Measurements from ENCODE around the gene SERPINB5.

SERPINB5 gene

DNA sequence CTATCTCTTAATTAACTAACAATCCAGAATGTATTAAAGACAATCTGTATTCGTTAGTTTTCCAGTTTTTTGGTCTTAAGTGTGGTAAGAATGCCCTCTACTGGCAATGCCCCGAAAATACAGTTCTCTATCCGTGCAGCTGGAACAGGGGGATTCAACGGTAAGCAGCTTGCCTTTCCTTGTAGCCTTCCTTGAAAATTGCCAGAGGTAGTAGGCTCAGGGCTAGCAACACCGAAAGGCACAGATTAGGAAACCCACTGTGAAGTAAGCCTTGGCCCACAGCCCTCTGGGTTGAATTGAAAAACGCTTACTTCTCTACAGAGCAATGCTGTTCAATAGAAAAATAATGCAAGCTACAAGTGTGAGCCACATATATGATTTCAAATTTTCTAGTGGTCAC lies 37.4 kb upstream of the SERPINB5 start:
- H3K4me2 ChIP-seq (ENCODE audit: low read length), result no peak overlapping the region
- H3F3A ChIP-seq (ENCODE audit: control insufficient read depth, insufficient read depth), result no peaks in the 10 kb centered on the region
- H4K20me1 ChIP-seq (ENCODE audit: control insufficient read depth, insufficient read depth, low read depth, low read length), result no peaks in the 10 kb centered on the region
- no peaks in the 10 kb centered on the region for H3K9me2 ChIP-seq (replicated peaks; ENCODE audit: control insufficient read depth, low read length)
- H3K4me1 ChIP-seq (ENCODE audit: control insufficient read depth, low read length), result peaks cover 2% of the 10 kb centered on the region
- no peak overlapping the region for H3K27ac ChIP-seq (ENCODE audit: low read depth, low read length)
- no peaks in the 10 kb centered on the region for H3K36me3 ChIP-seq (ENCODE audit: control insufficient read depth, low read length)
- H3K9me3 ChIP-seq (ENCODE audit: control insufficient read depth, insufficient read depth, low read length), result no peaks in the 10 kb centered on the region
- TF ChIP-seq, protein P1, sequence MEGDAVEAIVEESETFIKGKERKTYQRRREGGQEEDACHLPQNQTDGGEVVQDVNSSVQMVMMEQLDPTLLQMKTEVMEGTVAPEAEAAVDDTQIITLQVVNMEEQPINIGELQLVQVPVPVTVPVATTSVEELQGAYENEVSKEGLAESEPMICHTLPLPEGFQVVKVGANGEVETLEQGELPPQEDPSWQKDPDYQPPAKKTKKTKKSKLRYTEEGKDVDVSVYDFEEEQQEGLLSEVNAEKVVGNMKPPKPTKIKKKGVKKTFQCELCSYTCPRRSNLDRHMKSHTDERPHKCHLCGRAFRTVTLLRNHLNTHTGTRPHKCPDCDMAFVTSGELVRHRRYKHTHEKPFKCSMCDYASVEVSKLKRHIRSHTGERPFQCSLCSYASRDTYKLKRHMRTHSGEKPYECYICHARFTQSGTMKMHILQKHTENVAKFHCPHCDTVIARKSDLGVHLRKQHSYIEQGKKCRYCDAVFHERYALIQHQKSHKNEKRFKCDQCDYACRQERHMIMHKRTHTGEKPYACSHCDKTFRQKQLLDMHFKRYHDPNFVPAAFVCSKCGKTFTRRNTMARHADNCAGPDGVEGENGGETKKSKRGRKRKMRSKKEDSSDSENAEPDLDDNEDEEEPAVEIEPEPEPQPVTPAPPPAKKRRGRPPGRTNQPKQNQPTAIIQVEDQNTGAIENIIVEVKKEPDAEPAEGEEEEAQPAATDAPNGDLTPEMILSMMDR (IDR thresholded peaks at IDR 0.05; ENCODE audit: low read depth, low read length, poor library complexity, severe bottlenecking), result peak; percentile 85
- TF ChIP-seq EZH2phosphoT487 (IDR thresholded peaks at IDR 0.05; ENCODE audit: borderline replicate concordance, low read length), result no peak
- H3K79me2 ChIP-seq (ENCODE audit: control insufficient read depth, low read length), result no peaks in the 10 kb centered on the region
- peaks cover 20% of the 10 kb centered on the region for H3K27me3 ChIP-seq (ENCODE audit: control insufficient read depth, low read length)
- no peak overlapping the region for H3K4me3 ChIP-seq (ENCODE audit: low read length)

- Histone ChIP-seq H3K36me3 (ENCODE audit: control insufficient read depth, low read length) (no peaks in the 10 kb centered on the region), H3K9me3 (ENCODE audit: control insufficient read depth, insufficient read depth, low read length) (no peaks in the 10 kb centered on the region), H3K27me3 (ENCODE audit: control insufficient read depth, low read length) (peaks cover 12% of the 10 kb centered on the region), H3K27ac (ENCODE audit: low read depth, low read length) (no peak overlapping the region), H3K79me2 (ENCODE audit: control insufficient read depth, low read length) (no peaks in the 10 kb centered on the region), H4K20me1 (ENCODE audit: control insufficient read depth, insufficient read depth, low read depth, low read length) (no peaks in the 10 kb centered on the region), H3K4me1 (ENCODE audit: control insufficient read depth, low read length) (peaks cover 10% of the 10 kb centered on the region), H3K4me3 (ENCODE audit: low read length) (no peak overlapping the region), H3F3A (ENCODE audit: control insufficient read depth, insufficient read depth) (no peaks in the 10 kb centered on the region), H3K4me2 (ENCODE audit: low read length) (no peak overlapping the region), H3K9me2 (replicated peaks; ENCODE audit: control insufficient read depth, low read length) (no peaks in the 10 kb centered on the region)
- TF ChIP-seq, protein P1 (IDR thresholded peaks at IDR 0.05; ENCODE audit: low read depth, low read length, poor library complexity, severe bottlenecking), result no peak
Measured at GRCh38 chr18:63440219-63440618, 36.5 kb upstream of the SERPINB5 start.

DNA sequence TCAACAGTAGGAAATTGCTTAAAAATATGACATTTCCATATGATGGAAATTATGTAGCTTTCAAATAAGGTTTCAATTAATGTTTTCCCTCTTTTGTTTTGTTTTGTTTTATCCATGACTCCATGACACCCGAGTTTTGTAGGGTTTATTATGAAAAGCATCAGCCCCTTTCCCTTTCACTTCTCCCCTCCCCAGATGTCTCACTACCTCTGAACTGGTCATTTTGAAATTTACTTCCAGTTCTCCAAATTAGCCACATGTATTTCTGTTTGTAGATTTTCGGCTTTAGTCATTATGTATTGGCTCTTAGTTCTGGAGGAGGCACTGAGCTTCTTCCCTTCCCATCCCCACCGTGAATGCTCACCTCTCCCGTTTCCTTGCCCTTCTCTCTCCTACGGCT lies 35.9 kb upstream of the SERPINB5 start:
- no peak for TF ChIP-seq EZH2phosphoT487 (IDR thresholded peaks at IDR 0.05; ENCODE audit: borderline replicate concordance, low read length)
- TF ChIP-seq, protein P1 (IDR thresholded peaks at IDR 0.05; ENCODE audit: low read depth, low read length, poor library complexity, severe bottlenecking), result no peak
- Histone ChIP-seq H3K4me2 (ENCODE audit: low read length) (no peak overlapping the region), H3K4me3 (ENCODE audit: low read length) (no peak overlapping the region), H3K9me2 (replicated peaks; ENCODE audit: control insufficient read depth, low read length) (no peaks in the 10 kb centered on the region), H3F3A (ENCODE audit: control insufficient read depth, insufficient read depth) (no peaks in the 10 kb centered on the region), H3K4me1 (ENCODE audit: control insufficient read depth, low read length) (peaks cover 11% of the 10 kb centered on the region), H3K36me3 (ENCODE audit: control insufficient read depth, low read length) (no peaks in the 10 kb centered on the region), H4K20me1 (ENCODE audit: control insufficient read depth, insufficient read depth, low read depth, low read length) (no peaks in the 10 kb centered on the region), H3K79me2 (ENCODE audit: control insufficient read depth, low read length) (no peaks in the 10 kb centered on the region), H3K27ac (ENCODE audit: low read depth, low read length) (no peak overlapping the region), H3K9me3 (ENCODE audit: control insufficient read depth, insufficient read depth, low read length) (no peaks in the 10 kb centered on the region), H3K27me3 (ENCODE audit: control insufficient read depth, low read length) (peaks cover 10% of the 10 kb centered on the region)

DNA sequence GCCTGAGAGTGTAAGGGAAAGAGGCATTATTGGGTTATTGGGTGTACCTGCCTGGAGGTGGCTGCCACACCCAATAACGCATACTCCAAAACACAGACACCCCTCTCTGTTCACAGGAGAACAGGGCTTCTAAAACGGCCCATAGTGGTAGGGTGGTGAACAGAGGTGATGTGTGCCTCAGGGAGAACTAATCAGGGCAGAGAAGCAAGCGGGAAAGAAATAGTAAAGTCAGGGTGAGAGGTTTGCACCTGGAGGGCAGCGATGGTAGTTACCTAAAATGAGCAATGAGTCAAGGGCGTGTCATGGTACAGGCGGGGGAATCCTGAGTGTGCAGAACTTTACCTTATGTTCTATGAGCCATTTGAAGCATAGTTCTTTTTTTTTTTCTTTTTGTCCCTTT lies 32.9 kb upstream of the SERPINB5 start:
- H3K27me3 ChIP-seq (ENCODE audit: control insufficient read depth, low read length), result peaks cover 5% of the 10 kb centered on the region; the same call in 1 of the 2 replicates
- H3K27ac ChIP-seq (ENCODE audit: low read depth, low read length), result no peak overlapping the region
- H3K36me3 ChIP-seq (ENCODE audit: control insufficient read depth, low read length), result no peaks in the 10 kb centered on the region
- no peak overlapping the region for H3K4me3 ChIP-seq (ENCODE audit: low read length)
- H3K79me2 ChIP-seq (ENCODE audit: control insufficient read depth, low read length), result no peaks in the 10 kb centered on the region
- no peaks in the 10 kb centered on the region for H3K9me3 ChIP-seq (ENCODE audit: control insufficient read depth, insufficient read depth, low read length)
- H3K4me1 ChIP-seq (ENCODE audit: control insufficient read depth, low read length), result peaks cover 11% of the 10 kb centered on the region
- H3K9me2 ChIP-seq (replicated peaks; ENCODE audit: control insufficient read depth, low read length), result no peaks in the 10 kb centered on the region
- no peaks in the 10 kb centered on the region for H3F3A ChIP-seq (ENCODE audit: control insufficient read depth, insufficient read depth)
- H4K20me1 ChIP-seq (ENCODE audit: control insufficient read depth, insufficient read depth, low read depth, low read length), result no peaks in the 10 kb centered on the region
- no peak for TF ChIP-seq EZH2phosphoT487 (IDR thresholded peaks at IDR 0.05; ENCODE audit: borderline replicate concordance, low read length)
- TF ChIP-seq, protein P1 (IDR thresholded peaks at IDR 0.05; ENCODE audit: low read depth, low read length, poor library complexity, severe bottlenecking), result no peak
- H3K4me2 ChIP-seq (ENCODE audit: low read length), result no peak overlapping the region

All from DOHH2 (cell line).